ENCODE data around the gene TYSND1. TPM values are rescaled to one million over a fixed set of nuclear protein-coding genes. Genes with fewer than 3 reads are reported as not detected.

TYSND1 gene
- total and polyA plus RNA-seq, 2 donors from 2014 or later = 12.9 to 13.8 TPM

DNA sequence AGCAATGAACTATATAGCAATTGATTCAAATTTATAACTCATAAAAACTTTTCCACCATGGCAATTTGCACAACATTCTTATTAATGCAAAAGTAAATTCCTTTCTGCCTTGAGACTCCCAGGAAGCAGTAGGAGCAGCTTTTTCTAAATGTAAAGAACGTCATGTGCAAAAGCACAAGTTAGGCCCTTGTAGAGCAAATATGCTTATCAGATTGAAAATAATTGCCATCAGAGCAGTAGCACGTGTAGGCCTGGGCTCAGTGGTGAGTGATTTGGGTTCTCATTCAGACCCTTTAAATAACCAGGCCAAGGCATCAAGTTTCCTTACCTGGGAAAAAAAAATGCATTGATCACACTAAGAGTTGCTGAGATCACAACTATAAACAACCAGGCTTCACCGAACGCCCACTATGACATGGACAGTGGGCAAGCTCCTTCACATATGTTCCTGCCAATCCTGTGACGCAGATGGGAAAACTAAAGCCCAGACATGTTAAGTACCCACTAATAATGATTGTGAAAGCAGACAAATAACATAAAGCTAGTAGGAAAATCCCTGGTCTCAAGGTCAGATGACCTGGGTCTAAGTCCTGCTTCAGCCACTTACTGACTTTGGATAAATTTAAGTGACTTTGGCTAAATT lies 45.9 kb upstream of the TYSND1 start:
- H3K4me3 ChIP-seq (ENCODE audit: low read length in 3 of 3) = no peak overlapping the region
- no peaks in the 10 kb centered on the region for H3K27me3 ChIP-seq (ENCODE audit: control insufficient read depth, insufficient read depth, low read length)
- DNase-seq (peak in 2 of 5 donors; percentile 17 to 40), FAIRE-seq (no peak)
- intact Hi-C loops (cut with DNase I) = no loop called here
- no peaks in the 10 kb centered on the region for H3K9me3 ChIP-seq (ENCODE audit: control insufficient read depth in 2 of 3, insufficient read depth in 1 of 3, low read length in 3 of 3)
- H3K9ac ChIP-seq (ENCODE audit: low read length in 3 of 3) = no peak overlapping the region
- TF ChIP-seq, protein P1, sequence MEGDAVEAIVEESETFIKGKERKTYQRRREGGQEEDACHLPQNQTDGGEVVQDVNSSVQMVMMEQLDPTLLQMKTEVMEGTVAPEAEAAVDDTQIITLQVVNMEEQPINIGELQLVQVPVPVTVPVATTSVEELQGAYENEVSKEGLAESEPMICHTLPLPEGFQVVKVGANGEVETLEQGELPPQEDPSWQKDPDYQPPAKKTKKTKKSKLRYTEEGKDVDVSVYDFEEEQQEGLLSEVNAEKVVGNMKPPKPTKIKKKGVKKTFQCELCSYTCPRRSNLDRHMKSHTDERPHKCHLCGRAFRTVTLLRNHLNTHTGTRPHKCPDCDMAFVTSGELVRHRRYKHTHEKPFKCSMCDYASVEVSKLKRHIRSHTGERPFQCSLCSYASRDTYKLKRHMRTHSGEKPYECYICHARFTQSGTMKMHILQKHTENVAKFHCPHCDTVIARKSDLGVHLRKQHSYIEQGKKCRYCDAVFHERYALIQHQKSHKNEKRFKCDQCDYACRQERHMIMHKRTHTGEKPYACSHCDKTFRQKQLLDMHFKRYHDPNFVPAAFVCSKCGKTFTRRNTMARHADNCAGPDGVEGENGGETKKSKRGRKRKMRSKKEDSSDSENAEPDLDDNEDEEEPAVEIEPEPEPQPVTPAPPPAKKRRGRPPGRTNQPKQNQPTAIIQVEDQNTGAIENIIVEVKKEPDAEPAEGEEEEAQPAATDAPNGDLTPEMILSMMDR (IDR thresholded peaks at IDR 0.05; ENCODE audit: borderline replicate concordance, extremely low read depth, insufficient read depth) = no peak
- H3K36me3 ChIP-seq (ENCODE audit: control insufficient read depth in 2 of 3, insufficient read depth in 3 of 3, low read length in 3 of 3) = no peaks in the 10 kb centered on the region
- H3K4me1 ChIP-seq (ENCODE audit: control insufficient read depth in 2 of 3, insufficient read depth in 2 of 3, low read depth in 1 of 3, low read length in 3 of 3) = peaks cover 0 to 8% (median 3%) of the 10 kb centered on the region in 3 donors
- peak overlapping the region; percentile 9 to 53 for H3K27ac ChIP-seq (ENCODE audit: low read depth in 2 of 2, low read length in 2 of 2)

DNA sequence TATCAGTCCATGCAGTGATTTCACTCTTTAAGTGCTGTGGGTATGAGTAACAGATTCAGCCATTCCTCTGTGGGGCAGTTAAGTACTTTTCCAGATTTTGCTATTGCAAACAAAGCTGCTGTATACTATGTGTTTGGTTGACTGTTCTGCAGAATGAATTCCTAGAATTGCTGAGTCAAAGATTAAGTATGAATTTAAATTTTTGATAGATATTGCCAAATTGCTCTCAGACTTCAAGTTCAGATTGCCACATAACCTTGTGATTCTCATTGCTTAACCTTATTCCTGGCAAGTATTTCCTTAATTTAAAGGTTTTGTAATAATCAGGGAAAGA lies 45.4 kb upstream of the TYSND1 start:
- peak overlapping the region in 1 of 2 donors; percentile 53 for H3K27ac ChIP-seq (ENCODE audit: low read depth in 2 of 2, low read length in 2 of 2)
- intact Hi-C loops (cut with DNase I) = no loop called here
- no peak for FAIRE-seq
- H3K36me3 ChIP-seq (ENCODE audit: control insufficient read depth in 2 of 3, insufficient read depth in 3 of 3, low read length in 3 of 3) = no peaks in the 10 kb centered on the region
- H3K27me3 ChIP-seq (ENCODE audit: control insufficient read depth, insufficient read depth, low read length) = no peaks in the 10 kb centered on the region
- DNase-seq = peak in 1 of 5 donors; percentile 27
- no peak overlapping the region for H3K4me3 ChIP-seq (ENCODE audit: low read length in 3 of 3)
- H3K9me3 ChIP-seq (ENCODE audit: control insufficient read depth in 2 of 3, insufficient read depth in 1 of 3, low read length in 3 of 3) = no peaks in the 10 kb centered on the region
- no peak overlapping the region for H3K9ac ChIP-seq (ENCODE audit: low read length in 3 of 3)
- H3K4me1 ChIP-seq (ENCODE audit: control insufficient read depth in 2 of 3, insufficient read depth in 2 of 3, low read depth in 1 of 3, low read length in 3 of 3) = peaks cover 0 to 8% (median 3%) of the 10 kb centered on the region in 3 donors
- TF ChIP-seq, protein P1 (IDR thresholded peaks at IDR 0.05; ENCODE audit: borderline replicate concordance, extremely low read depth, insufficient read depth) = no peak

DNA sequence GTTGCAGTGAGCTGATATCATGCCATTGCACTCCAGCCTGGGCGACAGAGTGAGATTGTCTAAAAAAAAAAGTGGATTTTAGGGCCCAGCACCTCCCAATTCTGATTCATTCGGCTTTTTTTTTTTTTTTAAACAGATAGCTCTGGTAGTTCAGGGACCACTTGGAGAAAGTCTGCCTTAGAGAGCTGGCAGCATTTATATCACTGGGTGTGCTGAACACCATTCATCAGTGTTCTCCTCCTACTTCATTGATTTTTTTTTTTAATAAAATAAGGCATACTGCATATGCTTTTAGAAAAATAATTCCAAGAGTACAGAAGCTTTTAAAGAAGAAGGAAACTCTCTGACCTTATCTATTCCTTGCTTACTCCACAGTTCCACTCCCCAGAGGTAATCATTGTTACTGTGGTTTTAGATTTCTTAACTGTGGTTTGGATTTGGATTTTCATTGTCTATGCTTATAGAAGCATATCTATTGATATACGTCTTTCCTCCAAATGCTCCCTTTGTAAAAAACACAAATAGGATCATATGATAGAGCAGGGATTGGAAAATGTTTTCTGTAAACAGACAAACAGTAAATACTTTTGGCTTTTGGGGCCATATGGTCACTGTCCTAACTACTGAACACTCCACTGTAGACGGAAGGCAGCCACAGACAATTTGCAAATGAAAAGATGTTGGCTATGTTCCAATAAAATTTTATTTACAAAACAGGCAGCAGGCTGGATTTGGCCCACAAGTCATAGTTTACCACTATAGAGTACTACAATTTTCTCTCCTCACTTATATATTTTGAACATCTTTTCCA lies 44.9 kb upstream of the TYSND1 start:
- FAIRE-seq = no peak
- no peak overlapping the region for H3K9ac ChIP-seq (ENCODE audit: low read length in 3 of 3)
- intact Hi-C loops (cut with DNase I) = no loop called here

More for the DNA sequence above, 44.9 kb upstream of the TYSND1 start:
- Histone ChIP-seq H3K27me3 (ENCODE audit: control insufficient read depth, insufficient read depth, low read length) (no peaks in the 10 kb centered on the region), H3K36me3 (ENCODE audit: control insufficient read depth in 2 of 3, insufficient read depth in 3 of 3, low read length in 3 of 3) (no peaks in the 10 kb centered on the region), H3K4me3 (ENCODE audit: low read length in 3 of 3) (no peak overlapping the region), H3K9me3 (ENCODE audit: control insufficient read depth in 2 of 3, insufficient read depth in 1 of 3, low read length in 3 of 3) (no peaks in the 10 kb centered on the region), H3K27ac (ENCODE audit: low read depth in 2 of 2, low read length in 2 of 2) (peak overlapping the region in 1 of 2 donors; percentile 30), H3K4me1 (ENCODE audit: control insufficient read depth in 2 of 3, insufficient read depth in 2 of 3, low read depth in 1 of 3, low read length in 3 of 3) (peaks cover 0 to 8% (median 3%) of the 10 kb centered on the region in 3 donors)
- no peak for DNase-seq
- TF ChIP-seq, protein P1 (IDR thresholded peaks at IDR 0.05; ENCODE audit: borderline replicate concordance, extremely low read depth, insufficient read depth) = no peak
